ENCODE data around the gene CCDC80. TPM values are rescaled to one million over a fixed set of nuclear protein-coding genes. Genes with fewer than 3 reads are reported as not detected.

The CCDC80 gene
- total RNA-seq, 1 donor from 2014 or later: 148 TPM

- peak overlapping the region; percentile 80 for H3K4me3 ChIP-seq
- peak; percentile 58 for ATAC-seq
- no peak for TF ChIP-seq CTCF (IDR thresholded peaks at IDR 0.05)
- no peaks in the 10 kb centered on the region for H3K27me3 ChIP-seq (ENCODE audit: low read depth)
- no peaks in the 10 kb centered on the region for H3K9me3 ChIP-seq
- intact Hi-C loops (cut with DNase I): no loop called here
- DNase-seq: peak; percentile 78
- H3K27ac ChIP-seq: peak overlapping the region; percentile 94
- H3K36me3 ChIP-seq: peaks cover 23% of the 10 kb centered on the region
- H3K4me1 ChIP-seq: peaks cover 47% of the 10 kb centered on the region
Observed at GRCh38 chr3:112560721-112561483, 80.0 kb downstream of the CCDC80 start.

- intact Hi-C loops (cut with DNase I): no loop called here
- Histone ChIP-seq H3K9me3 (no peaks in the 10 kb centered on the region), H3K36me3 (peaks cover 17% of the 10 kb centered on the region), H3K4me3 (peak overlapping the region; percentile 80), H3K4me1 (peaks cover 53% of the 10 kb centered on the region), H3K27me3 (ENCODE audit: low read depth) (no peaks in the 10 kb centered on the region), H3K27ac (peak overlapping the region; percentile 94)
- no peak for DNase-seq
- ATAC-seq: no peak
- no peak for TF ChIP-seq CTCF (IDR thresholded peaks at IDR 0.05)
Observed at GRCh38 chr3:112560307-112560706, 80.6 kb downstream of the CCDC80 start.

GRCh38 chr3:112557976-112558375 is 83.0 kb downstream of the CCDC80 start:
- Histone ChIP-seq H3K4me1 (peaks cover 52% of the 10 kb centered on the region), H3K36me3 (peaks cover 12% of the 10 kb centered on the region), H3K9me3 (no peaks in the 10 kb centered on the region), H3K27me3 (ENCODE audit: low read depth) (no peaks in the 10 kb centered on the region), H3K4me3 (no peak overlapping the region), H3K27ac (no peak overlapping the region)
- ATAC-seq (no peak), DNase-seq (no peak)
- TF ChIP-seq CTCF (IDR thresholded peaks at IDR 0.05): no peak
- intact Hi-C loops (cut with DNase I): no loop called here

- Histone ChIP-seq H3K27me3 (ENCODE audit: low read depth) (no peaks in the 10 kb centered on the region), H3K4me1 (peaks cover 47% of the 10 kb centered on the region), H3K36me3 (peaks cover 12% of the 10 kb centered on the region), H3K4me3 (no peak overlapping the region), H3K9me3 (no peaks in the 10 kb centered on the region), H3K27ac (no peak overlapping the region)
- intact Hi-C loops (cut with DNase I): no loop called here
- ATAC-seq (no peak), DNase-seq (no peak)
- no peak for TF ChIP-seq CTCF (IDR thresholded peaks at IDR 0.05)
Observed at GRCh38 chr3:112555535-112556170, 85.3 kb downstream of the CCDC80 start.

- H3K27me3 ChIP-seq (ENCODE audit: low read depth): no peaks in the 10 kb centered on the region
- peaks cover 18% of the 10 kb centered on the region for H3K4me1 ChIP-seq
- DNase-seq (no peak), ATAC-seq (no peak)
- intact Hi-C loops (cut with DNase I): no loop called here
- TF ChIP-seq CTCF (IDR thresholded peaks at IDR 0.05): no peak
- H3K27ac ChIP-seq: no peak overlapping the region
- H3K36me3 ChIP-seq: peaks cover 41% of the 10 kb centered on the region
- H3K4me3 ChIP-seq: no peak overlapping the region
- H3K9me3 ChIP-seq: no peaks in the 10 kb centered on the region
Observed at GRCh38 chr3:112550859-112551258, 90.1 kb downstream of the CCDC80 start.

Other genes starting within 250 kb of the CCDC80 start
- 0.86 TPM for gene BTLA, start 141.7 kb downstream of the CCDC80 start, total RNA-seq
- 58.4 TPM for gene ATG3, start 79.2 kb downstream of the CCDC80 start, total RNA-seq
- gene SLC35A5, start 79.1 kb downstream of the CCDC80 start, total RNA-seq: 37.4 TPM
- not detected for gene CD200R1L, start 205.7 kb upstream of the CCDC80 start, total RNA-seq